ENCODE data around the gene NR3C2. TPM values are rescaled to one million over a fixed set of nuclear protein-coding genes. Genes with fewer than 3 reads are reported as not detected.
"Not testable (repeated sequence)": the region's sequence is repeated elsewhere in the genome, so short reads cannot be mapped to it uniquely, and the experiment has no call there.

The NR3C2 gene
- total RNA-seq, 2 donors from 2014 or later: 18.4 to 23.8 TPM

DNA sequence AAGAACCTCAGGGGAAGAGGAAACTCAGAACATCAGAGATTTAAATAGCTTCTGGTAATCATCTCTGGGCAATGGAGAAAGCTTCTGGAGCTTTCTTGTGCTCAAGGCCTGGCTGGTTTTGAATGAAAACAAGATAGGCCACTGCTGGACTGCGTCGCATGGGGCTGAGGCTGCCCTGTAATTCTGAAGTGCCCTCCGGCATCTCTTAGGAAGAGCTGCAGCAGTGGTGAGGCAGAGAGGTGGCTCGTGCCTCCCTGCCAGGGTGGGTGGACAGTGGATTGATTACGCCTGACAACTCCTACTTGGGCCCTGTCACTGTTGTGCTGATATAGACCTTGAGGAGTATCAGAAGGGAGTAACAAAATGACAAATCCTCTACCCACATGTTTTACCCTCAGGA is 279.7 kb downstream of the NR3C2 start:
- intact Hi-C loops (cut with DNase I): no loop called here
- ATAC-seq (no peak), DNase-seq (no peak)

DNA sequence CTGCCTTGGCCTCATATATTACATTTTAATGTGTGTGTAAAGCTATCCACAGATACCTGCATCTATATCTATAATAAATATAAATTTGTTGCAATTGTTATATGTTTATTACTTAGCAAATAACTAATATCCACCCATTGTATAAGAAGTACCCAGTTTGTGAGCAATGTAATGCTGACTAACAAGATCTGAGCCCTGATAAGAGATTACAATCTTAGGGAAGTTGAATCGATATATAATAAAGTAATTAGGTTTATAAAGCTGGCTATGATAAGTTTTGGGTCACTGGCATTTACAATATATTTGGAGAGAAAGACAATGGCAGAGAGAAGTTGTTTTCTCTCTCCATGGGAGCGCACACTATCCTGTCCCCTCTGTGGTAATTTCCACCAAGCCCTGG is 280.6 kb downstream of the NR3C2 start:
- DNase-seq (no peak), ATAC-seq (no peak)
- intact Hi-C loops (cut with DNase I): no loop called here

- intact Hi-C loops (cut with DNase I): no loop called here
- no peak for DNase-seq
- ATAC-seq: no peak
Observed at GRCh38 chr4:148159793-148160192, 282.4 kb downstream of the NR3C2 start.

- ATAC-seq: no peak
- intact Hi-C loops (cut with DNase I): no loop called here
Observed at GRCh38 chr4:148154769-148155168, 287.4 kb downstream of the NR3C2 start.

DNA sequence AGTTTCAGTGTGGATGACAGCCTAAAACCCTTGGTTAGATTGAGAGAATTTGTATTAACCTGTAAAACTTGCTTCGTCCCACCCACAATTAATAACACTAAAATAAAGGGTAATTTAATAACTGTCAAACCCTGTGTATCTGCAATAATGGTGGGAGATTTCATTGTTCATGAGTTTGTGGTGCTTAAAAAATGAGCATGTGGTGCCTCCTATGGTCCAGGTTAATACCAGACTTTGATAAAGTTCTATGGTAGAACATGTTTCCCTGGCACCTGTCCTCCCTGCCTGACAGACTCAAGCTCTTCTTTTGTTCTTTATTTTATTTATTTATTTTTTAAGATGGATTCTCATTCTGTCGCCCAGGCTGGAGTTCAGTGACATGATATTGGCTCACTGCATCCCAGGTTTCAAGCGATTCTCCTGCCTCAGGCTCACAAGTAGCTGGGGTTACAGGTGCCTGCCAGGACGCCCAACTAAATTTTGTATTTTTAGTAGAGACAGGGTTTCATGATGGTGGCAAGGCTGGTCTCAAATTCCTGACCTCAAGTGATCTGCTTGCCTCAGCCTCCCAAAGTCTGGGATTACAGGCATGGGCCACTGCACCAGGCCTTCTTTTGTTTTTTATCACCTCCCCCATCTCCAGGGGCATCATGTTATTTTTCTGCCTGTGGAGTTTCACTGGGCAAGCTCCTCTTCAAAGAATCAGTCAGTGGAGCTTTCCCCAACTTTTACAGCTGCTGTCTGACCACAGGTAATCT is 289.2 kb downstream of the NR3C2 start:
- intact Hi-C loops (cut with DNase I): no loop called here

More at GRCh38 chr4:148154769-148155168, 287.4 kb downstream of the NR3C2 start:
- DNase-seq: no peak

DNA sequence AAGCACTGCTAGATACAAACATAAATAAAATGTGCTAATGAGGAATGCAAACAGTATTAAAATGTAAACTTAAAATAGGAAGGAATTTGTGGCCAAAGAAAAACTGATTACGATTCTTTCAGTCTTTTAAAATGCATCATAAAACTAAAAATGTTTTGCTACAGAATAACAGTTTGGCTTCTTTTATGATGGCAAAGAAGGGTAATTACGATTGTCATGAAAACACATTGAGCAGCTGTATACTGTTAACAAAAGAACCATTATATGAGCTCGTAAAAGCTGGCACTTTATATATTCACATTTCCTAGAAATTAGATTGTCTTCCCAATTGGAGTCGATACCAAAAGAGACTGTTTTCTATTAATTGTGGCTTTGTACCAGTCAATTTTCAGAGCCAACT is 290.4 kb downstream of the NR3C2 start:
- intact Hi-C loops (cut with DNase I): no loop called here
- ATAC-seq: no peak
- no peak for DNase-seq

More for the DNA sequence above, 289.2 kb downstream of the NR3C2 start:
- no peak for ATAC-seq
- no peak for DNase-seq

- ATAC-seq (no peak), DNase-seq (no peak)
- intact Hi-C loops (cut with DNase I): no loop called here
Observed at GRCh38 chr4:148145475-148145874, 296.7 kb downstream of the NR3C2 start.

GRCh38 chr4:148143174-148143573 is 299.0 kb downstream of the NR3C2 start:
- DNase-seq: no peak
- intact Hi-C loops (cut with DNase I): no loop called here

DNA sequence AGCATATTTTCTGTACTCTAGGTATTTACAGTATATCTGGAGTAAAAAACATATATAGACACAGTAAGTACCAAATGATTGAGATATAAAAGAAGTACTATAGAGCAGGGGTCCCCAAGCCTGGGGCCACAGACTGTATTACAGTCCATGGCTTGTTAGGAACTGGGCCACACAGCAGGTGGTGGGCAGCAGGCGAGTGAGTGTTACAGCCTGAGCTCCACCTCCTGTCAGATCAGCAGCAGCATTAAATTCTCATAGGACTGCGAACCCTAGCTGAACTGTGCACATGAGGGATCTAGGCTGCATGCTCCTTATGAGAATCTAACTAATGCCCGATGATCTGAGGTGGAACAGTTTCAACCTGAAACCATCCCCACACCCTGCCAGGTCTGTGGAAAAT is 300.7 kb downstream of the NR3C2 start:
- no peak for ATAC-seq
- intact Hi-C loops (cut with DNase I): no loop called here

More at GRCh38 chr4:148143174-148143573, 299.0 kb downstream of the NR3C2 start:
- ATAC-seq: no peak

DNA sequence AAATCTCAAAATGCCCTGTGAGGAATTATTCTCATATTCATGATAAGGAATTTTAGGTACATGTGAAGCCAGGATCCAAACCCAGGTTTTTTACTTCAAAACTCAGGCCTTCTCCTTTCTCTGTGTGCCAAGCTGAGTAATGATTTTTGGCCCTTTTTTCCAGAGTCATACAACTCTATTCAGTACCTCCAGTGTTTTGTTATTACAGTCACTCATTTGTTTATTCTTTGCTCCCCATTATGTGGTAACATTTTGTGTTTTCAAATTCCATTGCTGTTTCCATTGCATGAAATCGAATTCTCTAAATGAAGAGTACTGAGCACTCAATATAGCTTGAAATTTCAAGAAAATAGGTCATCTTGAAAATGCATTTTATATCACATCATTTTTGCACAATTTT is 315.4 kb downstream of the NR3C2 start:
- intact Hi-C loops (cut with DNase I): no loop called here
- DNase-seq (no peak), ATAC-seq (no peak)

More for the DNA sequence above, 300.7 kb downstream of the NR3C2 start:
- no peak for DNase-seq

DNA sequence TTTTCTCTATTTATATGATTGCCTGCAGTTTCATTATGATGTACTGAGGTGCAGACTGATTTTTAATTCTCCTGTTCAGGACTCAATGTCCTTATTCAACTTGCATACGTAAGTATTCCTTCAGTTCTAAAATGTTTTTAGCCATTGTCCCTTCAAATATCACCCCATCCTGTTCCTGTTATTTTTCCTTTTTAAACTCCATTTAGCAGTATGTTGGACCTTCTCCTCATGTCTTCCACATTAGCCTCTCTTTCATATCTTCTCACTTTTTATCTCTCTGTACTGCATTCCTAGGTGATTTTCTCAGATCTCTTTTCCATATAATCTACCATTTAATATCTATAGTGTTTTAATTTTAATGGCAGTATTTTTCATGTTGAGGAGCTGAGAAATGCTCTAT is 317.7 kb downstream of the NR3C2 start:
- DNase-seq: no peak
- no peak for ATAC-seq
- intact Hi-C loops (cut with DNase I): no loop called here

DNA sequence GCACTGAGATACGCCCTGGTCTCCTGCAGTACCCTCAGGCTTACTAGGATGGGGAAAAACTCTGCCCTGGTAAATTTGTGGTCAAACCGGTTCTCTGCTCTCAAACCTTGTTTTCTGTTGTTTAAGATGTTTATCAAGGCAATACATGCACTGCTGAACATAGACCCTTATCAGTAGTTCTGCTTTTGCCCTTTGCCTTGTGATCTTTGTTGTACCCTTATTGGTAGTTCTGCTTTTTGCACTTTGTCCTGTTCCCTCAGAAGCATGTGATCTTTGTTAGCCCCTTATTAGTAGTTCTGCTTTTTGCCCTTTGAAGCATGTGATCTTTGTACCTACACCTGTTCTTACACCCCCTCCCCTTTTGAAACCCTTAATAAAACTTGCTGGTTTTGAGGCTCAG is 319.1 kb downstream of the NR3C2 start:
- ATAC-seq; DNase-seq; intact Hi-C loops (cut with DNase I): not testable (repeated sequence)

GRCh38 chr4:148120216-148120615 is 322.0 kb downstream of the NR3C2 start:
- DNase-seq: no peak
- intact Hi-C loops (cut with DNase I): no loop called here
- no peak for ATAC-seq

- DNase-seq: no peak
- no peak for ATAC-seq
- intact Hi-C loops (cut with DNase I): no loop called here
Observed at GRCh38 chr4:148118633-148119032, 323.6 kb downstream of the NR3C2 start.

GRCh38 chr4:148118179-148118578 is 324.0 kb downstream of the NR3C2 start:
- ATAC-seq: peak in 1 of 2 donors; percentile 41
- DNase-seq: no peak
- intact Hi-C loops (cut with DNase I): no loop called here

DNA sequence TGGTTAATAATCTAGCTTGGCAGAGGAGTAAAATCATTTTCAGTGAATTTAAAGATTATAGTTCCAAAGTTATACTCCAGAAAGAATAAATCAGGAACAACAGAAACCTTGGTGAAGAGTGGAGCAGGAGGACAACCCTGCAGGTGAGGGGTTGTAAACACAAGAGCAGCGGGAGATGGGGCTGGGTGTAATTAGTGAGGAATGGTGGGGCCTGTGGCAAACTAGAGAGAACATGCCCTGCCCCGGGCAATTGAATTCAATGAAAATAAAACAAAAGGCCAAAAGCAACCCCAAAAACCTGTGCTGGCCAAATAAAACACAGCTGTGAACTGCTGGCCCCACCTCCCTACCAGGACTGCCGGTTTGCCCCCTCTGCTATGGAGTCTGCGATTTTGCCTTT is 325.2 kb downstream of the NR3C2 start:
- intact Hi-C loops (cut with DNase I): no loop called here
- DNase-seq (no peak), ATAC-seq (no peak)

GRCh38 chr4:148116264-148116663 is 325.9 kb downstream of the NR3C2 start:
- DNase-seq (no peak), ATAC-seq (no peak)
- intact Hi-C loops (cut with DNase I): no loop called here

GRCh38 chr4:148114436-148114835 is 327.8 kb downstream of the NR3C2 start:
- DNase-seq: no peak
- no peak for ATAC-seq
- intact Hi-C loops (cut with DNase I): no loop called here

DNA sequence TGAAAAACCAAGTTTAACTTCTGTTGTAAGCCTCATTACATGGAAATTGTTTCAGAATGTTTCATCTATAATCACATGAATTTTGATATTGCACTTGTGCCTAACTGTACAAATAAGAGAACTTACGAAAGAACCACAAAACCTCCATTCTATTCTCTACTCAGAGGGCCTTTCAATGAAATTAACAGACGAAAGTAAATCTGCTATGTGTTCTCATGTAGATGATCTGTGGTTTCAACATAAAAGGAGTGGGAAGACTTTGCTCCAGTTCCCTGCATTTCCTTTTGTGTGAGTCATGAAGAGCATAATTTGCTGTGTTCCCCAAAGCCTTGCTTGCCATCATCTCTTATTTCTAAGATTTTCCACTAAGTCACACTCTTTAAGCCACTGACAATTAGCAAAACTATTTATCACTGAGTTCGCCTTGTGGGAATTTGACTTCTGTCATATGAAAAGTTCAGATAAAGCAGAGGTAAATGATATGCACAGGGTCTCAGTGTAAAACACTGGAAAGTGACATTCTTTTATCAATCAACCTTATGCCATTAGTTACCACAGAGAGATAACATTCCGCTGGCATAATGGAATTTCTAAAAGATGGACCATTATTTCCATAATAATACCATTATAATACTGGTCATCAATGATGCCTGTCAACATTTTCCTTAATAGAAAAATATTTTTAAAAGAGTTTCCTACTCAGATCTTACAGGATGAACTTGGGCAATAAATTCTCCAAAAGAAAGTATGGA is 329.8 kb downstream of the NR3C2 start:
- ATAC-seq: no peak
- no peak for DNase-seq
- intact Hi-C loops (cut with DNase I): no loop called here

DNA sequence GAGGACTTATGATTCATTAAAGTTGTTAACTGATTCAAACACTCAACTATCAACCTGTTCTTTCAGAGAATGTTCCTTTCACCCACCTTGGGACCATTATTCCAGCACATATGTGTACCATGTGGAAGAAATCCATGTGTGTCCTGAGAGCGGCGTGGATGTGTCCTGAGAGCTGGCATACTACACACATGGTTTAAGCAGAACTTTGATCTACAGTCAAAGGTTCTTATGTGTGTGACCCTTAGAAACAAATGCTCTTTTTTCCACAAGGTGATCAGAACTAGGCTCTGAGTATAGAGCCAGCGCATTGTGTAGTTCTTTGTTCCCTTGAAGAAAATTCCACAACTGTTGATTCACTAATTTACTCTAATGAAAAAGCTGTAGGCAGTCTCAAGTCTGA is 332.0 kb downstream of the NR3C2 start:
- intact Hi-C loops (cut with DNase I): no loop called here
- ATAC-seq: no peak
- DNase-seq: no peak

DNA sequence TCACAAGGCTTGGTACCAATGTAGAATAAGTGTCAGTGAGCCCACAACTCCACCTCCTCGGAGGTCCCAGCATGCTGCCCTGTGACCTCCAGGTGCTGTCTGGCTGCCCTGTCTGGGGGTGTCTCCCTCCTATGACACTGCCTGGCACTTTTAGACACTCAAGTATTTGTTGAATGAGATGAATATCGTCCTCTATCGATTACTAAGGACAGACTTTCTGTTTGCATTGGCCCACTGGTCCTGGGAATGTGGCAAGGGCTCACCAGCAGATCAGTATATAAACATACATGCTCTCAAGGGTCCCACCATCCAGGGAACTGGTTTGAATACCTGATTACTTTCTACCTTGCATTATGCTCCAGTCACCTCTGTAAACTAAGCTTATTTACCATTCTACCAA is 333.0 kb downstream of the NR3C2 start:
- DNase-seq (no peak), ATAC-seq (no peak)
- intact Hi-C loops (cut with DNase I): no loop called here
